CD4-positive, alpha-beta memory T cell (primary cell): ENCODE measurements around the gene DDX47. TPM values are rescaled to one million over a fixed set of nuclear protein-coding genes. Genes with fewer than 3 reads are reported as not detected.

Experiments used
- CTCF ChIA-PET: fragments of 350-600 bp; sonication (Branson Sonifier 250); formaldehyde crosslinking; loops from one replicate; lab custom pipeline; 2021; ENCODE audit warnings: inconsistent platforms; ENCODE audit not compliant: partially characterized antibody; lab: Charles Lee
- POLR2A ChIA-PET: fragments of 350-600 bp; sonication (Branson Sonifier 250); formaldehyde crosslinking; loops from one replicate; lab custom pipeline; 2021; ENCODE audit not compliant: partially characterized antibody; lab: Charles Lee
- DNase-seq, 5 donors: peaks; one replicate each; pipeline versions ENCODE4 v3.0.0 to v3.0.0-alpha.2; 2020 to 2022; ENCODE audit warnings: mixed read lengths in 1 of 5
- H3K27ac ChIP-seq: one replicate; pipeline ENCODE4 v1.7.0; 2013; ENCODE audit warnings: low read depth, low read length
- H3K27me3 ChIP-seq: 2 replicates; pipeline ENCODE4 v1.7.0; 2013; ENCODE audit warnings: mild to moderate bottlenecking, low read length, moderate library complexity; ENCODE audit not compliant: insufficient read depth
- H3K36me3 ChIP-seq: 2 replicates; pipeline ENCODE4 v1.7.0; 2013; ENCODE audit warnings: mild to moderate bottlenecking, low read length, moderate library complexity; ENCODE audit not compliant: insufficient read depth
- H3K4me1 ChIP-seq: 2 replicates; pipeline ENCODE4 v1.7.0; 2013; ENCODE audit warnings: mild to moderate bottlenecking, low read length, moderate library complexity; ENCODE audit not compliant: insufficient read depth
- H3K4me3 ChIP-seq, 2 donors: one replicate each; pipeline ENCODE4 v1.7.0; 2013; ENCODE audit warnings: low read length in 2 of 2, mild to moderate bottlenecking in 1 of 2
- H3K9me3 ChIP-seq, 2 donors: one replicate each; pipeline ENCODE4 v1.7.0; 2013; ENCODE audit warnings: low read length in 2 of 2, control low read depth in 1 of 2; ENCODE audit not compliant: control insufficient read depth in 1 of 2
- H3K27ac Mint-ChIP-seq, 7 donors: one replicate each; pipeline ENCODE4 v1.8.0; 2020 to 2021; ENCODE audit warnings: mixed read lengths in 7 of 7, mild to moderate bottlenecking in 6 of 7, inconsistent platforms in 3 of 7, moderate library complexity in 3 of 7
- H3K27me3 Mint-ChIP-seq, 2 donors: one replicate each; pipeline ENCODE4 v1.8.0; 2020 to 2021; ENCODE audit warnings: mixed read lengths in 2 of 2
- H3K36me3 Mint-ChIP-seq, 2 donors: one replicate each; pipeline ENCODE4 v1.8.0; 2020 to 2021; ENCODE audit warnings: mixed read lengths in 2 of 2, inconsistent platforms in 1 of 2, mild to moderate bottlenecking in 1 of 2
- H3K4me1 Mint-ChIP-seq, 4 donors: one replicate each; pipeline ENCODE4 v1.8.0; 2020 to 2021; ENCODE audit warnings: mixed read lengths in 4 of 4, mild to moderate bottlenecking in 1 of 4
- H3K4me3 Mint-ChIP-seq, 8 donors: one replicate each; pipeline ENCODE4 v1.8.0; 2020 to 2021; ENCODE audit warnings: mixed read lengths in 8 of 8, mild to moderate bottlenecking in 7 of 8, moderate library complexity in 6 of 8, inconsistent platforms in 3 of 8
- H3K9me3 Mint-ChIP-seq, 8 donors: one replicate each; pipeline ENCODE4 v1.8.0; 2020 to 2021; ENCODE audit warnings: mixed read lengths in 8 of 8, mild to moderate bottlenecking in 5 of 8, inconsistent platforms in 3 of 8, moderate library complexity in 1 of 8
- intact Hi-C: fragments of 100-400 bp; cut with micrococcal nuclease; formaldehyde crosslinking; loops from one replicate; pipeline ENCODE4 v1.15.1; 2023
- polyA plus RNA-seq, 2 donors: library from polyadenylated mRNA; unstranded; fragments of 300-500 nt; fragmentation: Illumina TruSeq; gene quantifications; one replicate each; pipeline ENCODE4 v1.2.3, GENCODE V29; 2021
- total RNA-seq, 2 experiments: library from RNA; stranded (reverse); gene quantifications; one replicate each; pipeline ENCODE4 v1.2.3, GENCODE V29; 2021

DDX47 gene
- total RNA-seq (10 to 100 TPM; 66.5 to 66.6 TPM), polyA plus RNA-seq (10 to 100 TPM; 71.2 to 74.9 TPM)

DNA sequence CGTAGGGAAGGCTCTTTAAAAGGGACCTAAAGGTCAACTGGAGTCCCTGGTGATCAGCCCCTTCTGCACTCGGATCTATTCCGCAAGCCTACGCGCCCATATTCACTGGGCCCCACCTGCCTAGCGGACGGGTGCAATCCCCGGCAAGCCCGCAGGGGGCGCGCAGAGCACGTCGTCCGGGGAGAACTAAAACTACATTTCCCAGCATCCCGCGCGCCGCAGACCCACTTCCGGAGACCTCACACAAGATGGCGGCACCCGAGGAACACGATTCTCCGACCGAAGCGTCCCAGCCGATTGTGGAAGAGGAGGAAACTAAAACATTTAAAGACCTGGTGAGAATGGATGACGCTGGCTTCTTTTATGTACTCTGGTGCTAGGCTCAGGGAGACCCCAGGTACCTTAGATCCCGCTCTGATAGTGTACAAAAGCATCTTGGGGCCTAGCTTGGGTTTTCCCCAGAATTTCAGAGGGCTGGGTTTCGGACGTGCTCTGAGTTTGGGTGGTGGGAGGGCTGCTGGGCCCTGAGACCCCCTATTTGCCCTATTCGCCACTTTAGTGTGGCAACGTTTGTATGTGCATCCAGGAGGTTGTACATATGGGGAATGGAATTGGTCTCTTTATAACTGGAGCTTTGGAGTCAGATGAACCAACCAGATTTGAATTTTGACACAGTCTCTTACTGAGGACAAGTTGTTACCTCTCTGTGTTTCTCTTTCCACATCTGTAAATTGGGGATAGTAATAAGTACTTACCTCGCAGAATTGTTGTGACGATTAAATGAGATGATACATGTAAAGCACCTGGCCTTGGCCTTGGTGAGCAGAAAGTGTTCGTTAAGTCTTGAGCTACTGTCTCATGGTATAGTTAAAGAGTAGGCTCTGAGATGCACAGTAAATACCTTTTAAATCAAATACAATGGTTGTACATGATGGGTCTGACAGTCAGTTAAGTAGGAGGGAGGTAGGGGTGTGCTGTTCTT lies at the start of gene DDX47:
TSS of gene DDX47 (plus strand) at position 227 of the 982 bp plus-strand sequence. CDS start at position 249, 22 bp downstream.
- Histone ChIP-seq H3K27ac (peak within 1 kb of the TSS; percentile 95), H3K9me3 (no peaks in the 10 kb centered on the region), H3K27me3 (no peaks in the 10 kb centered on the region), H3K36me3 (peaks cover 9% of the 10 kb centered on the region), H3K4me3 (peak within 1 kb of the TSS; percentile 87 to 92), H3K4me1 (peaks cover 53% of the 10 kb centered on the region)
- H3K4me3 Mint-ChIP-seq, result peak within 1 kb of the TSS; percentile 89 to 98 (median 98)
- H3K4me1 Mint-ChIP-seq, result peaks cover 41 to 76% (median 58%) of the 10 kb centered on the region in 4 donors
- H3K27me3 Mint-ChIP-seq, result no peaks in the 10 kb centered on the region
- peak within 1 kb of the TSS; percentile 88 to 99 (median 98) for H3K27ac Mint-ChIP-seq
- intact Hi-C loops, result loop anchor here (1.0 to 5.0 kb wide), 4 partner anchors 25 to 251 kb away; partner anchors contain the start of gene DUSP16
- peaks cover 18 to 43% of the 10 kb centered on the region in 2 donors for H3K36me3 Mint-ChIP-seq
- ChIA-PET CTCF (interaction anchor here (0.9 to 5.6 kb wide), 14 partner anchors 8 to 436 kb away, joined by 3 to 96 read pairs (median 4); no protein-coding TSS in a partner anchor), POLR2A (interaction anchor here (0.6 to 5.5 kb wide), 13 partner anchors 9 to 456 kb away, joined by 3 to 72 read pairs (median 4); partner anchors contain the start of gene BORCS5)
- no peaks in the 10 kb centered on the region for H3K9me3 Mint-ChIP-seq
- peak; percentile 93 to 97 (median 95) for DNase-seq

DNA sequence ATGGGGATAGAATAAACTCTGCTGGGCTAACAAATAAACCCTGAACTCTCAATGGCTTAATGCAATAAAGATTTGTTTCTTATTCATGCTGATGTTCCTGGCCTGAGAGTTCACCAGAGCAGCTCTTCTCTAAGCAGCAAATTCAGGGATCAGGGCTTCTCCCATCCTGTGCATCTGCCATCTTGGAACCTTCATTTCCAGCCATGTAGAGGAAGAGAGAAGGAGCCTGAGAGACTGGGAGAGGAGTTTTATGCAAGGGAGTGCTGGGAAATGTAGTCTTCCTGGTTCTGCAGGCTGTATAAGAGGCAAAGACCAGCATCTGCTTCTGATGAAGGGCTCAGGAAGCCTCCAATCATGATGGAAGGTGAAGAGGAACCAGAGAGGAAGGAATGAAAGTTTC lies 48.3 kb upstream of the DDX47 start:
- no peak for DNase-seq
- CTCF ChIA-PET, result no interaction called here
- Histone ChIP-seq H3K27me3 (no peaks in the 10 kb centered on the region), H3K4me3 (no peak overlapping the region), H3K9me3 (no peaks in the 10 kb centered on the region), H3K36me3 (no peaks in the 10 kb centered on the region), H3K27ac (no peak overlapping the region), H3K4me1 (no peaks in the 10 kb centered on the region)
- peaks cover 0 to 1% (median 0%) of the 10 kb centered on the region in 4 donors for H3K4me1 Mint-ChIP-seq
- H3K4me3 Mint-ChIP-seq, result no peak overlapping the region
- peaks cover 0 to 9% (median 3%) of the 10 kb centered on the region in 8 donors for H3K9me3 Mint-ChIP-seq
- POLR2A ChIA-PET, result no interaction called here
- H3K36me3 Mint-ChIP-seq, result peaks cover 5 to 24% of the 10 kb centered on the region in 2 donors
- no peak overlapping the region for H3K27ac Mint-ChIP-seq
- intact Hi-C loops, result no loop called here
- H3K27me3 Mint-ChIP-seq, result no peaks in the 10 kb centered on the region

DNA sequence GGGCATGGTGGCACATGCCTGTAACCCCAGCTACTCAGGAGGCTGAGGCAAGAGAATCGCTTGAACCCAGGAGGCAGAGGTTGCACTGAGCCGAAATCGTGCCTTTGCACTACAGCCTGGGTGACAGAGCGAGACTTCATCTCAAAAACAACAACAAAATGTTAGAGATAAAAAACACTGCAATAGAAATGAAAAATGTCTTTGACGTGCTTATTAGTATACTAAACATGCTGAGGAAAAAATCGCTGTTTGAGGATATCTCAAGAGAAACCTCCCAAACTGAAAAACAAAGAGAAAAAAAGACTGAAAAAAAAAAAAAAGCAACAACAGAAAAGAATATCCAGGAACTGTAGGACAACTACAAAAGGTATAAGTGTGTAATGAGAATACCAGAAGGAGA lies 42.9 kb upstream of the DDX47 start:
- POLR2A ChIA-PET, result interaction anchor here (1.1 kb wide), 1 partner anchor 18 kb away, joined by 3 read pairs; no protein-coding TSS in a partner anchor
- no peak overlapping the region for H3K27ac ChIP-seq
- peaks cover 0 to 26% (median 9%) of the 10 kb centered on the region in 8 donors for H3K9me3 Mint-ChIP-seq
- no peaks in the 10 kb centered on the region for H3K27me3 ChIP-seq
- CTCF ChIA-PET, result no interaction called here
- H3K4me1 Mint-ChIP-seq, result no peaks in the 10 kb centered on the region
- H3K27me3 Mint-ChIP-seq, result no peaks in the 10 kb centered on the region
- no peak overlapping the region for H3K4me3 ChIP-seq
- H3K4me3 Mint-ChIP-seq, result no peak overlapping the region
- H3K27ac Mint-ChIP-seq, result no peak overlapping the region
- H3K9me3 ChIP-seq, result no peaks in the 10 kb centered on the region
- DNase-seq, result no peak
- H3K4me1 ChIP-seq, result no peaks in the 10 kb centered on the region
- H3K36me3 ChIP-seq, result no peaks in the 10 kb centered on the region
- H3K36me3 Mint-ChIP-seq, result peaks cover 5 to 15% of the 10 kb centered on the region in 2 donors
- intact Hi-C loops, result no loop called here

DNA sequence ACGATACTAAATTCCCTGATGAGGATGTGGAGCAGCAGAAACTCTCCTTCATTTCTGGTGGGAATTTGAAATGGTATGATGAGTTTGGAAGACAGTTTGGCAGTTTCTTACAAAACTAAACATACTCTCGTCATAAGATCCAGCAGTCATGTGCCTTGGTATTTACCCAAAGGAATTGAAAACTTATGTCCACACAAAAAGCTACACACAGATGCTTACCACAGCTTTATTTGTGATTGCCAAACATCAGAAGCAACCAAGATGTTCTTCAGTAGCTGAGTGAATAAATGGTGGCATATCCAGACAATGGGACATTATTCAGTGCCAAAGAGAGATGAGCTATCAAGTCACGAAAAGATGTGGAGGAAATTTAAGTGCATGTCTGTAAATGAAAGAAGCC lies 38.4 kb upstream of the DDX47 start:
- Histone ChIP-seq H3K4me1 (no peaks in the 10 kb centered on the region), H3K9me3 (no peaks in the 10 kb centered on the region), H3K27me3 (no peaks in the 10 kb centered on the region), H3K4me3 (no peak overlapping the region), H3K36me3 (no peaks in the 10 kb centered on the region), H3K27ac (no peak overlapping the region)
- H3K36me3 Mint-ChIP-seq, result peaks cover 2 to 6% of the 10 kb centered on the region in 2 donors
- intact Hi-C loops, result no loop called here
- no peaks in the 10 kb centered on the region for H3K4me1 Mint-ChIP-seq
- no peak for DNase-seq
- ChIA-PET POLR2A (interaction anchor here (1.1 kb wide), 1 partner anchor 11 kb away, joined by 3 read pairs; no protein-coding TSS in a partner anchor), CTCF (no interaction called here)
- H3K4me3 Mint-ChIP-seq, result no peak overlapping the region
- peaks cover 0 to 18% (median 6%) of the 10 kb centered on the region in 8 donors for H3K9me3 Mint-ChIP-seq
- no peaks in the 10 kb centered on the region for H3K27me3 Mint-ChIP-seq
- H3K27ac Mint-ChIP-seq, result no peak overlapping the region

DNA sequence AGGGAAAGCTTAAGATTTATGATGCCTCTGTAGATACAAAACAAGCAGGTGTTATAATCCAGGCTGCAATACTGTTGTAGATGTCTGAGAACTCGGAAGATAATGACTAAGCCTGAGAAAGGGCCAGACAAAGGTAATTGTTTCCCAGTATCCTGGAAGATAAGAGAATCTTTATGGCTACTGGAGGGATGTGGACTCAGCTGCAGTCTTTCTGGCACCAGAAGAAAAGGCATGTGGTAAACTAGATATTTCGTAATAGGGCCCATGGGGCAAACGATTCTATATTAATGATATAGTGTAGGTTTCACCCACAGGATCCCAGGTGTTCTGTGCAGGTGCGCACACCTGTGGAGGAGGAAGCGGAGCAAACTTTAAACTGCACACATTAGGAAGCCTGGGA lies 36.9 kb upstream of the DDX47 start:
- Histone ChIP-seq H3K9me3 (no peaks in the 10 kb centered on the region), H3K4me1 (no peaks in the 10 kb centered on the region), H3K4me3 (no peak overlapping the region), H3K36me3 (no peaks in the 10 kb centered on the region), H3K27ac (no peak overlapping the region), H3K27me3 (no peaks in the 10 kb centered on the region)
- DNase-seq, result no peak
- Mint-ChIP-seq H3K4me1 (no peaks in the 10 kb centered on the region), H3K27ac (no peak overlapping the region), H3K36me3 (peaks cover 0 to 1% of the 10 kb centered on the region in 2 donors), H3K9me3 (peaks cover 0 to 8% (median 1%) of the 10 kb centered on the region in 8 donors), H3K27me3 (no peaks in the 10 kb centered on the region), H3K4me3 (no peak overlapping the region)
- intact Hi-C loops, result no loop called here
- ChIA-PET CTCF (interaction anchor here (0.7 kb wide), 1 partner anchor 107 kb away, joined by 3 read pairs; no protein-coding TSS in a partner anchor), POLR2A (no interaction called here)

DNA sequence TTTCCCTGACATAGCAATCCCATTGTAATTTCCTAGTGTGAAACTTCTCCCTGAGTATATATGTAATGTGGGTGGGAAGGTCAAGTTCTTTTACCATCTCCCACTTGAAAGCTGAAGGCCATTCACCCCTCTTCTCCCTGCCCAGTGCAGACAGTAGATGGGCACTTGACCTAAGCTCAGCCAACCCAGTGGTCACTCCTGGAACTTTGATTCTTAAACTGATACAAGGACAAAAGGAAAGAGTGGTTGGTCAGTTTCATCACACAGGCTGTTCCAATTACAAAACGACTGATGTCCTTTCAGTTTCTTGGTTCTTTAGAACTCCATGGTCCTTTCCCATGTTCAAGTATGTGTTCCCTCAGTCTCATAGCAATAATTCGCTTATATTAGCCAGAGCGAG lies 36.1 kb upstream of the DDX47 start:
- Mint-ChIP-seq H3K9me3 (peaks cover 0 to 8% (median 0%) of the 10 kb centered on the region in 8 donors), H3K27me3 (no peaks in the 10 kb centered on the region), H3K36me3 (no peaks in the 10 kb centered on the region), H3K4me1 (no peaks in the 10 kb centered on the region), H3K4me3 (no peak overlapping the region), H3K27ac (no peak overlapping the region)
- ChIA-PET CTCF (no interaction called here), POLR2A (no interaction called here)
- Histone ChIP-seq H3K4me3 (no peak overlapping the region), H3K27ac (no peak overlapping the region), H3K9me3 (no peaks in the 10 kb centered on the region), H3K4me1 (no peaks in the 10 kb centered on the region), H3K27me3 (no peaks in the 10 kb centered on the region), H3K36me3 (no peaks in the 10 kb centered on the region)
- DNase-seq, result no peak
- intact Hi-C loops, result no loop called here

DNA sequence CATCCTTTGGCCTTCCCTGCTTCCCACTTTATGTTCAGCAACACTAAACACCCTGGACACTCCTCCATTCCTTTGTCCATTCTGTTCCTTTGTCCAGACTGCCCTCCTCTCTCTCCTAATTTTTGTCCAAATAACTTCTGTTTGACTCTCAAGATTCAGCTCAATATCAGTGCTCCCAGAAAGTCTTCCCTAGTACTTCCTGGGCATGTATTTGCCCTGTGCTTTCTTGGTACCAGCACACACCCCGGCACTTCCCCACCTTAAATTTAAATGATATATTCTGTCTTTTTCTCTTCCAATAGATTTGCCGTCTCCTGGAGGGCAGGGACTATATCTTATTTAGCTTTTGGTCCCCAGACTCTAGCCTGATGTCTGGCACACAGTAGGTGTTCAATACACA lies 34.1 kb upstream of the DDX47 start:
- H3K27me3 Mint-ChIP-seq, result no peaks in the 10 kb centered on the region
- no peak overlapping the region for H3K4me3 ChIP-seq
- no peaks in the 10 kb centered on the region for H3K4me1 ChIP-seq
- H3K27me3 ChIP-seq, result no peaks in the 10 kb centered on the region
- H3K27ac Mint-ChIP-seq, result peak overlapping the region in 2 of 7 donors; percentile 8 to 11
- H3K27ac ChIP-seq, result no peak overlapping the region
- no peak for DNase-seq
- H3K36me3 ChIP-seq, result no peaks in the 10 kb centered on the region
- no peak overlapping the region for H3K4me3 Mint-ChIP-seq
- no peaks in the 10 kb centered on the region for H3K4me1 Mint-ChIP-seq
- ChIA-PET POLR2A (interaction anchor here (1.0 to 1.4 kb wide), 2 partner anchors 42 to 57 kb away, joined by 3 read pairs; no protein-coding TSS in a partner anchor), CTCF (interaction anchor here (1.6 kb wide), 2 partner anchors 42 to 137 kb away, joined by 5 to 7 read pairs; no protein-coding TSS in a partner anchor)
- peaks cover 0 to 3% (median 0%) of the 10 kb centered on the region in 8 donors for H3K9me3 Mint-ChIP-seq
- intact Hi-C loops, result no loop called here
- H3K9me3 ChIP-seq, result no peaks in the 10 kb centered on the region
- H3K36me3 Mint-ChIP-seq, result no peaks in the 10 kb centered on the region
